ENCODE results near the gene SDR42E1. TPM values are rescaled to one million over a fixed set of nuclear protein-coding genes. Genes with fewer than 3 reads are reported as not detected.

SDR42E1 gene
- polyA plus RNA-seq, 1 experiment = 1.4 TPM

DNA sequence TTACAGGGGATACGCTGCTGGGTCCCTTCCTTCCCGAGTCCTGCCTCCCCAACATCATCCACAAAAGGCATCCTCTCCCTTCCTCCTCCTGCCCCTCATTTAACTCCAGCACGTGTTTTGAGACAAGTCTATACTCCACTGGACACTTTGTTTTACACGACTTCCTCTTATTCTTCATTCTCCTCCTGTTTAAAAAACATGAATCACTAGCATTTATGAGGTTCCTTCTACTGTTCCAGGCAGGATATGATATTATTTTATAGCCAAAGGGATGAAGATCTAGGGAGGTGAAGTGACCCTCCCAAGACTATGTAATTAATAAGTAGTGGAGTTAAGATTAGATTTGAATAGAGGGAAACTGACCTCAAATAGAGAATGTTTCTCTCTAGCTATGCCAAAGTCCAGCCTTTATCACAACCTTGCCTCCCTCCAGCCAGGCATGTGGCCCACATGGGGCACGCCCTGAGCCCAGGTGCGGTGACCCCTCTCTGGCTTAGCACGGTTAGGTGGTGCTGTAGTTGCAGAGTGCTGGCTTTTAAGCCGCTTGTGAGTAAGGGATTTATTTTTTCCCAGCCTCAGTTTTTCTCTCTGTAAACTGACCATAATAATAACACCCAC, 22.5 kb upstream of the SDR42E1 start:
- no peak overlapping the region for H3K27ac ChIP-seq (ENCODE audit: low read depth, low read length)
- no peak overlapping the region for H3K4me3 ChIP-seq (ENCODE audit: low read depth, low read length)
- no peaks in the 10 kb centered on the region for H3K9me3 ChIP-seq (ENCODE audit: control insufficient read depth, insufficient read depth, low read length)
- POLR2A ChIA-PET = no interaction called here
- no peak for DNase-seq (ENCODE audit: low read depth, low spot score)
- H3K27me3 ChIP-seq (ENCODE audit: control insufficient read depth, insufficient read depth, low read length) = no peaks in the 10 kb centered on the region
- TF ChIP-seq, protein P1, sequence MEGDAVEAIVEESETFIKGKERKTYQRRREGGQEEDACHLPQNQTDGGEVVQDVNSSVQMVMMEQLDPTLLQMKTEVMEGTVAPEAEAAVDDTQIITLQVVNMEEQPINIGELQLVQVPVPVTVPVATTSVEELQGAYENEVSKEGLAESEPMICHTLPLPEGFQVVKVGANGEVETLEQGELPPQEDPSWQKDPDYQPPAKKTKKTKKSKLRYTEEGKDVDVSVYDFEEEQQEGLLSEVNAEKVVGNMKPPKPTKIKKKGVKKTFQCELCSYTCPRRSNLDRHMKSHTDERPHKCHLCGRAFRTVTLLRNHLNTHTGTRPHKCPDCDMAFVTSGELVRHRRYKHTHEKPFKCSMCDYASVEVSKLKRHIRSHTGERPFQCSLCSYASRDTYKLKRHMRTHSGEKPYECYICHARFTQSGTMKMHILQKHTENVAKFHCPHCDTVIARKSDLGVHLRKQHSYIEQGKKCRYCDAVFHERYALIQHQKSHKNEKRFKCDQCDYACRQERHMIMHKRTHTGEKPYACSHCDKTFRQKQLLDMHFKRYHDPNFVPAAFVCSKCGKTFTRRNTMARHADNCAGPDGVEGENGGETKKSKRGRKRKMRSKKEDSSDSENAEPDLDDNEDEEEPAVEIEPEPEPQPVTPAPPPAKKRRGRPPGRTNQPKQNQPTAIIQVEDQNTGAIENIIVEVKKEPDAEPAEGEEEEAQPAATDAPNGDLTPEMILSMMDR (IDR thresholded peaks at IDR 0.05; ENCODE audit: low read depth, low read length) = no peak
- CTCF ChIA-PET = interaction anchor here (3.1 to 6.1 kb wide), 2 partner anchors 196 to 230 kb away, joined by 18 to 84 read pairs; no protein-coding TSS in a partner anchor

DNA sequence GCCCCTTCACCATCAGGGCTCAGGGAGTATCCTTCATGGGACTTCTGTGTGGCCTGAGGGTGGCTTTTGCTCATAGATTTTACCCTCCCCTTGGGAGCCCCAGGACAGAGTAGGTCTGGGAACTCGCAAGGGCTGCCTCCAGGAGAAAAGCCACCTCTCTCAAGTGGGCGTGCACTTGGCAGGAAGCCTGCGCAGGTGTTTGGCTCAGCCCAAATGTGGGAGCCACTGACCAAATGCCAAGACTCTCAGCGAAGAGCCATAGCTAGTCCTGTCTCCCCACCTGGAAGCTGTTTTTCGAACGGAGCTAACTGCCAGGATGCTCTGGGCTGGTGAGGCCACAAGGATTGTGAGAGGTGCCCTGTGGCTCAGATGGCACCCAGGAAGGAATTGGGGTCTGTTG, 21.7 kb upstream of the SDR42E1 start:
- TF ChIP-seq, protein P1 (IDR thresholded peaks at IDR 0.05; ENCODE audit: low read depth, low read length) = no peak
- DNase-seq (ENCODE audit: low read depth, low spot score) = no peak
- no peaks in the 10 kb centered on the region for H3K27me3 ChIP-seq (ENCODE audit: control insufficient read depth, insufficient read depth, low read length)
- no peak overlapping the region for H3K4me3 ChIP-seq (ENCODE audit: low read depth, low read length)
- H3K9me3 ChIP-seq (ENCODE audit: control insufficient read depth, insufficient read depth, low read length) = no peaks in the 10 kb centered on the region
- POLR2A ChIA-PET = no interaction called here
- CTCF ChIA-PET = interaction anchor here (1.1 to 6.1 kb wide), 3 partner anchors 10 to 231 kb away, joined by 3 to 84 read pairs (median 18); no protein-coding TSS in a partner anchor
- no peak overlapping the region for H3K27ac ChIP-seq (ENCODE audit: low read depth, low read length)

DNA sequence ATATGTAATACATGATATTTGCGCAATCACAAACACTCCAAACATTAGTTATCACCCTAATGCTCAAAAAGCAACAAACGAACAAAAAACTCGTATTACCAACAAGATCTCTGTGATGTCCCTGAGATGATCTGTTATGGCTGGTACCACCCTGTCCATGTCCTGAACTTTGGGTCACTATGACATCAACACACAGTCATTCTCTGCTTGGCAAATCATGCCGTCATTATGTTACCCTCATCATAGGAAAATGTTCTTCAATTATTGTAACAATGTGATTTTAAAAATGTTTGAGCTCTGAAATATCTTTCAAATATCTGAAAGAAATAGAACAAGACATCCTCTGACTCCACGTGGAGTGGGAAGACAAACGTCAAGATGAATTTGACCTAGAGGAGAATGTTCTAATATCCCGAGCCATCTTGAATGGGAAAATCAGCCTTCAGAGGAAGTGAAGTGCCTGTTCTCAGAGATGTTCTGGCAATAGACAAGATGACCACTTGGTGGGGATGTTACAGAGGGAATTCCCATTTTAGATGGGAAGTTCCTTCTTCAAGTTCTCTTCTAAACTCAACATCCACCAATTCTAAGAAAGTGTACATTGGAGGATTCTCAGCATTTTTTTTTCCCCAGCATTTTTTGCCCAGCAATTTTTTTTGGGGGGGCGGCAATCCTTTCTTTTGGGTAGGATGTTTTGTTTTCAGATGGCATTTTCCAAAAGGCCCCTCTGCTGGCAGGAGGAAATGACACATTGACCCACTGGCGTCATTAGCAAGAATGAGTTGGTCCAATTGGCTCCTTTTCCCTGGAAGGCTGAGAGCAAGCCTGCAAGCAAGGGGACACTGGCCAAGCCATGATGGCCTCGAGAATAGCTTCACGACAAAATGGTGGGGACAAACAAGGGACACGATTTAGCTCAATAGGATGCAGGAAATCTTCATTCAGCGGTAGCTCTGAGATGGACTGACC, 20.1 kb upstream of the SDR42E1 start:
- no peak overlapping the region for H3K4me3 ChIP-seq (ENCODE audit: low read depth, low read length)
- POLR2A ChIA-PET = no interaction called here
- TF ChIP-seq, protein P1 (IDR thresholded peaks at IDR 0.05; ENCODE audit: low read depth, low read length) = peak; percentile 62
- CTCF ChIA-PET = interaction anchor here (0.6 to 6.1 kb wide), 14 partner anchors 8 to 1424 kb away, joined by 3 to 84 read pairs (median 4); no protein-coding TSS in a partner anchor
- peak; percentile 27 for DNase-seq (ENCODE audit: low read depth, low spot score)
- H3K27ac ChIP-seq (ENCODE audit: low read depth, low read length) = no peak overlapping the region
- H3K27me3 ChIP-seq (ENCODE audit: control insufficient read depth, insufficient read depth, low read length) = no peaks in the 10 kb centered on the region
- no peaks in the 10 kb centered on the region for H3K9me3 ChIP-seq (ENCODE audit: control insufficient read depth, insufficient read depth, low read length)

DNA sequence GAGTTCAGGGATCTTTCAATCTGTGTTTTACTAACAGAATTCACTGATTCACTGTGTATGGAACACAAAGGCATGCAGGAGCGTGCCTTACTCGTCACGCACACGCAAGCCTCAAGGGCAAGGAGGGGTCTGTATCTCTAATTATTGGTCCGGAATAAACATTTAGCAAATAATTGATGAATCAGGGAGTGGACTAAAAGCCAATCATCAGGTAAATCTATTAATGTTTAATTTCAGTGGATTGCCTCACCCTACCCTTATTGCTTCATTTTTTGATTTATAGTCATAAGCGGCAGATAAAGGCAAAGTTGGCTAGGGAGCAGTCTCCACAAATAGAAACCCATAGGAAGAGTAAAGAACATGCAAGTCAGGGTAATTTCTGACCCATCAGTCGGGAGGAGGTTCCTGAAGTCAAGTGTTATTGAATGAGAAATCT, 16.4 kb upstream of the SDR42E1 start:
- CTCF ChIA-PET = no interaction called here

More for the DNA sequence above, 16.4 kb upstream of the SDR42E1 start:
- no peak for DNase-seq (ENCODE audit: low read depth, low spot score)
- POLR2A ChIA-PET = no interaction called here
- H3K27me3 ChIP-seq (ENCODE audit: control insufficient read depth, insufficient read depth, low read length) = no peaks in the 10 kb centered on the region
- H3K9me3 ChIP-seq (ENCODE audit: control insufficient read depth, insufficient read depth, low read length) = no peaks in the 10 kb centered on the region
- TF ChIP-seq, protein P1 (IDR thresholded peaks at IDR 0.05; ENCODE audit: low read depth, low read length) = no peak
- no peak overlapping the region for H3K27ac ChIP-seq (ENCODE audit: low read depth, low read length)
- H3K4me3 ChIP-seq (ENCODE audit: low read depth, low read length) = no peak overlapping the region

Measured in AG04450 (cell line).